ENCODE measurements around the gene SLFN11. TPM values are rescaled to one million over a fixed set of nuclear protein-coding genes. Genes with fewer than 3 reads are reported as not detected.
"Not testable (repeated sequence)": the region's sequence is repeated elsewhere in the genome, so short reads cannot be mapped to it uniquely, and the experiment has no call there.

The SLFN11 gene
- polyA plus RNA-seq, 1 donor = 9.1 TPM

DNA sequence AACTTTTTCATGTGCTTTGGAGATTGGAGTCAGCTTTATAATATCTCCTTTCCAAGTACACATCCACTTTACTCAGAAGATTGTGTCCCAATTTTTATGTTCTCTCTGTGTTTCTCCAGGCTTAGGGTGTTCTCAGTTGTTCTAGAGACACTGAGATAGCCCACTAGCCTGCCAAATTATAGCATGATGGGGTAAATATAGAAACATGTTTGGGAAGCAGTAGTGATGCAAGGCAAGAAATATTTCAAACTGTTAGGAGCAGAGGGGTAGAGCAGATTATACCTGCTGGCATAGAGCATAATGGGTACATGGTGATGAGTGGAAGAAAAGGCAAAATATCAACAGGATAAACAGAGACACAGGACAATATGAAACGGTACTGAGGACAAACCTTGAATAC is 12.4 kb downstream of the SLFN11 start:
- no peak for DNase-seq (ENCODE audit: low read depth)

DNA sequence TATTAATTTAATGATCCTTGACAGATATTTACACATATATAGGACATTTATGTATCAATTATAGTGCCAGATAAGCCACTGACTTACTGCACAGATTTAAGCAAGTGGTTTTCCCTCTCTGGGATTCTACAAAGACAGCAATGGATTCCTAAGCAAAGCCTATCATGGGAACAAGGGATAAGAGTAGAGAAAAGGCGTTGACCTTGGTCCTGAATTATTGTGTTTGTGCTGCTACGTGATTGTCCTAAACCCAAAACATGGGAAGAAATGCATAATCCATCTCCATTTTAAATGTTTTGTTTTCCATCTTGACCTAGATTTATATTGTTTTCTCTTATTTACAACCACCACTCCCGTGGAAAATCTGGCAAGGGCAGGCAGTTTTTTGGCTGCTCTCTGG is 14.0 kb downstream of the SLFN11 start:
- no peak for DNase-seq (ENCODE audit: low read depth)

DNA sequence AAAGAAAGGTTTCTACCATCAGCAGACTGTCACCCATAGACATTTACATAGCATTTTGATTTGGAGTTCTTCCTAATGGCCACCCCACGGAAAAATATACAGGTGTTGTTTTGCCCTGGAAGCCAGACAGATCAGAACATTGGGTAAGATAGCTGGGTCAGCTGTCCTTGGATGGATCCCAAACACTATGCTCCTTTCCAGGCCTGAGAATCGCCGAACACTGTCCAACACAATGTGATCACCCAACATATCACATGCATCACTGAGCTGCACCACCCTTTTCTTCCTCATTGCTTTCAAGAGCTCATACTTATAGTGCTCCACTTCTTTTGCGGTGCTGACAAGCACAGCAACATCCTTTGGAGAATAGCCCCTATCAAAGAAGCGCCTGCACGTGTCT is 21.1 kb downstream of the SLFN11 start:
- DNase-seq (ENCODE audit: low read depth) = no peak

DNA sequence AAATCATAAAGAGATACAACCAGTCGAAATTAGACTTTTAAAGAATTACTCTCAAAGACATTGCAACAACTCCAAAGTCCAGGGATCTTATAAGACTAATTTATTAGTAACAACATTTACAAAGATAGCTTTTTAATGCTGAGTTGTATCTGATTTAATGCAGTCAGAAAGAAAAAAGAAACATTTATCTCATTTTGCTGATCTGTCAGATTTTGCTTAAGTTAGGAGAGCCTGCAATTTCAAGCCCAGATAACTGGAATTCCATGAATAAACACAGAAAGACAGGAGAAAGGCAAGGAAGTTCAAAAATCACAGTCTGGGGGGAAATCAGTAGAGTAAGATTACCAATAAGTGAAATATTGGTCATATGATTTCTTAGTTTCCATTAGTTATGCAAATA is 22.9 kb downstream of the SLFN11 start:
- no peak for DNase-seq (ENCODE audit: low read depth)

DNA sequence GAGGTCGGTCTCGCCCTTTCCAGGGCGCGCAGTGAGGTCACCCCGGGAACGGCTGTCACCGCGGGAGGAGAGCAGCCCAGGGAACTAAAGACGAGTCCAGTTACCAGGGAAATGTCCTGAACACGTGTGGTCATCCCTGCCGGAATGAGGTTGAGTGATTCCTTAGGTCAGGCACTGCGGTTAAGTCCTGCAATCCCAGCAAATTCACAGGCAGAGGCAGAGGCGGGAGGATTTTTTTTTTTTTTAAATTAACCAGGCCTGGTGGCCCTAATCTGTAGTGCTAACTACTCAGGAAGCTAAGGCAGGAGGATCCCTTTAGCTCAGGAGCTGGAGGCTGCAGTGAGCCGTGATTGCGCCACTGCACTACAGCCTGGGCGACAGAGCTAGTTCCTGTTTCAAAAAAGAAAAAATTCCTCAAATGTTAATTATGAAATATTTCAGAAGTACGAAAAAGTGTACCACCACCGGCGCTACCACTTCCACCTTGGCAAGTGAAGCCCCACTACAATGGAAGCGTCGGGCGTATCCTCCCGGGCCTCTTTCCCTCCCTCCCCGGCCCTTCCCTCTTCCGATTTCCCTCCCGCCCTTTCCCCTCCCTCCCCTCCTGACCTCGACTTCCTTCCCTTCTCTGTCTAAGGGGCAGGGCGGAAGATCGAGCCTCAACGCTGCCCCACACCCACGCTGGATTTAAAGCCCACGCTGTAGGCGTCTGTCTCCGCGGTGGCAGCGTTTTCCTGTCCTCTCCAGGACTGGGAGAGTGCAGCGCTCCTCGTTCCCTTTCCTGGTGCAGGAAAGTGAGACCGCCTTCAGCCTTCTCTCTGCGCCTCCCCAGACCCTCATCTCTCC is 27.3 kb downstream of the SLFN11 start:
- no peak for DNase-seq (ENCODE audit: low read depth)

DNA sequence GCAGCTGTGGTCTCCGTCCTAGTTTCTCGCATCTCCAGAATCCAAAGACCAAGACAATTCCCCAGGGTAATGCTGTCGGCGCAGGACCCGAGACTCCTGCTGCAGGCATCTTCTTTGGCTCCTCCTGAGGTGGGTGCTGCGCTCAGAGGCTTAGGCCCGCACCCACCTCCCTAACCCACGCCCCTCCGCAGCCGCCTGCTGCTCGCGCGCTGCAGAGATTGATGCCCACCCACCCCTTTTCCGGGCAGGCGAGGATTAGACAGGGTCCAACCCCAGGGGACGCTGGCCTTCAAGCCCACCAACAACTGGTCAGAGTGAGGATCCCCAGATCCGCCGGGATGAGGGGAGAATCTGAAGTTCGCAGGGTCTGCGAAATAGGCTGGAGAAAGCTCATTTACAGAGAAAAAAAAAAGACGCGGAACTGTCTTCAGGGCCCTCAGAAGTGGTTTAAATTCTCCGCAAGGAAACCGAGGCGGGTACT is 27.9 kb downstream of the SLFN11 start:
- no peak for DNase-seq (ENCODE audit: low read depth)

DNA sequence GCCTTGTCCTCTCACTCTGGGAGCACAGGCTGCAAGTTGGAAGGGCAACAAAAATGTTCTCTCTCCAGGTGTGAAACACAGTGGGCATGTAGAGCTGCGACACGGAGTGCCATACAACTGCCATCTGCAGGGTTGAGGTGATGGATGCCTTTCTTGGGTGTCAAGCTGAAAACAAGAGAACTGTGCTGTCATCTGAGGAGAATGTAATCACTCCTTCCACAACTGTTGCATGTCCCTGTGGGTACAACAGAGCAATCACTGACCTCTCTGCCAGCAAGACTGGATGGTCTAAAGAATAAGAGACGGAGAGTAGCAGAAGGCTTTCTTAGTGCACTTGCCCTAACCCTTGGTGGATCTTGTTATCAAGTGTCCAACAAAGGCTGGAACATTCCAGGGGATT is 29.2 kb downstream of the SLFN11 start:
- no peak for DNase-seq (ENCODE audit: low read depth)

DNA sequence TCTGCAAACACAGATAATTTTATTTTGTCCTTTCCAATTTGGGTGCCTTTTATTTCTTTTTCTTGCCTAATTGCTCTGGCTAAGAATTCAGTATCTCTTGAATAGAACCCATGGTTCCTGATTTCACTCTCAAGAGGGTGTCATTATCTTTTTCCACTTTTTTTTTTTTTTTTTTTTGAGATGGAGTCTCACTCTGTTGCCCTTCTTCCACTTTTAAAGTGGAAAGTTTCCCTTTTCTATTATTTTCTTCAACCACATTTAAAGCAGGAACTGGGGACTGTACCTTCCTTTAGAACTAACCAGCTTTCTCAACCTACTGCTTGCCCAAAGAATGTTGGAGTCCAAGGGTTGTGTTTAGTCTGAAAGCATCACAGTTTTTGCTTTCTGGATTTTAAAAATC is 31.1 kb downstream of the SLFN11 start:
- DNase-seq (ENCODE audit: low read depth) = no peak

DNA sequence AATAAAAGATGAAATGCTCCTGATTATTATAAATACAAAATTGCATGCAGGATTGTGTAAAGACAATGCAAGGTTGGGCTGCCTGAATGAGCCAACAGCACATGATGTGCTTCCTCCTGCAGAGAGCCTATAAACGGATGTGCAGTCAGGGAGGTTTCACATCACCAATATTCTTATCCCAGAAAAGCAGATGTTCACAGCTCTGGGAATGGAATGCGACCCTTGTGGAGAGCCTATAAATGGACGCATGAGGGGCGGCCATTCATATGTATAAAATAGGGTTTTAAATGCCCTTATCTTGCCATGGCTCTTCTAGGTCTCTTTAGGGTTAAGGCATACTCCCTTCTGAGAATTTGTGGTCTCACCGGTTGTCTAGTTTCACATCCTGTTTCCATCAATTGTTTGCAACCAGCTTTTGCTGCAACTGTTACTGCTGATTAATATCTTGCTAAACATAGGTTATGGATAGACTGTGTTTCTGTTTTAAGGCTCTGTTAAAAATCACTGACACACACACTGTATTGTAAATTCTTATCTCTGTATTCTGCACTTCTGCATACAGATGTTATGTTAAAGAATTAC is 31.9 kb downstream of the SLFN11 start:
- DNase-seq (ENCODE audit: low read depth) = no peak

DNA sequence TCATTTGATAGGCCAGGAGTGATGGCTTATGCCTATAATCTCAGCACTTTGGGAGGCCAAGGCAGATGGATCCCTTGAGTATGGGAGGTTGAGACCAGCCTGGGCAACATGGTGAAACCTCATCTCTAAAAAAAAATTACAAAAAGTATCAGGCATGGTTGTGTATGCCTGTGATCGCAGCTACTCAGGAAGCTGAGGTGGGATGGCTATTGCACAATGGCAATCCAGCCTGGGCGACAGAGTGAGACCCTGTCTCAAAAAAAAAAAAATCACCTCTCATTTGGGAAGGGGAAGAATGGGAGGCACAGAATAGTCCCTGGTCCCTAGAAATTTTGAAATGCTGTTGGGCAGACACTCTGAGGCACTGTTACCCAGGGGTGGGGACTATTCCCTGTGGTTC is 35.2 kb downstream of the SLFN11 start:
- no peak for DNase-seq (ENCODE audit: low read depth)

DNA sequence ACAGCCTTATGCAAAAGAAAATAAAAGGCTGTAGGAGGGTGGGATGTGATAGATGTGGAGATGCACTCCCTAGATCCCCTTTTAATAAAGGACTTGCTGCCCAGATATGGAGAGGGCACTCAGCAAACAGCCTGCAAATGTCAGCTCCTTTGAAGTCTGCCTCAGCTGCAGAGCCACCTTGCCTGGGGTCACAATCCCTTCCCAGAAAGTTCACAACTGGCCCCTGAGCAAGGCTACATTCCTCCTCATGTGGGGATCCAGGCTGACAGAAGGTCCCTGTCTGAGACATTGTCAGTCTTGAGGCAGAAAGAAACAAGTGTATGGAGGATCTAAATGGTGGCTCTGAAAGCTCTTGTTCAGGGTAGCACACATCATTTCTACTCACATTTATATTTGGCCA is 36.1 kb downstream of the SLFN11 start:
- no peak for DNase-seq (ENCODE audit: low read depth)

DNA sequence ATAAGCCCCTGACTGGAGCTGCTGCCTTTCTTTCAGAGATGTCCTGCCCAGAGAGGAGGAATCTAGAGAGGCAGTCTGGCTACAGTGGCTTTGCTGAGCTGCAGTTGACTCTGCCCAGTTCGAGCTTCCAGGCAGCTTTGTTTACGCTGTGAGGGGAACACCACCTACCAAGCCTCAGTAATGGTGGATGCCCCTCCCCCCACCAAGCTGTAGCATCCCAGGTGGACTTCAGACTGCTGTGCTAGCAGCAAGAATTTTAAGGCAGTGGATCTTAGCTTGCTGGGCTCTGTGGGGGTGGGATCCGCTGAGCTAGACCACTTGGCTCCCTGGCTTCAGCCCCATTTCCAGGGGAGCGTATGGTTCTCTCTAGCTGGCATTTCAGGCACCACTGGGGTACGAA is 39.8 kb downstream of the SLFN11 start:
- DNase-seq (ENCODE audit: low read depth) = not testable (repeated sequence)

DNA sequence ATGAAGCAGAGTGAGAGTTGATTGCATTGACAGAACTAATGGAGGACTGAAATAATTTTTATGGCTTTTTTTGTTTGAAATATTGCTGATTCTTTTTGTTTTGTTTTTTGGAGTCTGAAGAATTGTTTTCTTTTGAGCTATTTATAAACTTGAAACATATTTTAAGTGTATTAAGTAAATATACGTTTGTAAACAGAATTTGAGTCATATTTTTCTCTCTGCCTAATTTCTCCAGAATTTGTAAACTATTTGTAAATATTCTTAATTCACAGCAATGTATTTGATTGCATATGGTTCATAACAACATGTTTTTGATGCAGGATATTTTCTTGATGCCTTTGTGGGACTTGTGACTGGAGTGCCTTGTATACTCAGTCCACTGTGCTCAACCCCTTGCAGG is 50.7 kb downstream of the SLFN11 start:
- no peak for DNase-seq (ENCODE audit: low read depth)

DNA sequence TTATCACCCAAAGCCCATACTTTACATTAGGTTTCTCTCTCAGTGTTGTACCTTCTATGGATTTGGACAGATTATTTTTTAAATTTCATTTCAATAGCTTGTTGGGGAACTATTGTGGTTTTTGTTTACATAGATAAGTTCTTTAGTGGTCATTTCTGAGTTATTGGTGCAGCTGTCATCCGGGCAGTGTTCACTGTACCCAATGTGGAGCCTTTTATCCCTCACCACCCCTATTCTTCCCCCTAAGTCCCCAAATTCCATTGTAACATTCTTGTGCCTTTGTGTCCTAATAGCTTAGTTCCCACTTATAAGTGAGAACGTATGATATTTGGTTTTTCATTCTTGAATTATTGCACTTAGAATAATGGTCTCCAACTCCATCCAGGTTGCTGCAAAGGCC is 57.5 kb downstream of the SLFN11 start:
- no peak for DNase-seq (ENCODE audit: low read depth)

DNA sequence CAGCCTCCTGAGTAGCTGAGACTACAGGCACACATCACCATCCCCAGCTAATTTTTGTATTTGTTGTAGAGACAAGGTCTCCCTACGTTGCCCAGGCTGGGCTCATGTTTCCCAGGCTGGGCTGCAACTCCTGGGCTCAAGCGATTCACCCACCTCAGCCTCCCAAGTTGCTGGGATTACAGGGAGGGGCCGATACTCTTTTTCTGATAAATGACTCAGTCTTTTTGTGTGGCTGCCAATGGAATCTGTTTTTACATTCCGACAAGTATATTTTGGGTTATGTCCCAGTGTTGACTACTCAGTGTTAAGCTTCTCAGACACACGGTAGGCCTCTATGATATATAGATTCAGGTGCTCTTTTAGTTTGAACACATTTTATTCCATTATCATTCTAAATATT is 58.1 kb downstream of the SLFN11 start:
- DNase-seq (ENCODE audit: low read depth) = no peak

DNA sequence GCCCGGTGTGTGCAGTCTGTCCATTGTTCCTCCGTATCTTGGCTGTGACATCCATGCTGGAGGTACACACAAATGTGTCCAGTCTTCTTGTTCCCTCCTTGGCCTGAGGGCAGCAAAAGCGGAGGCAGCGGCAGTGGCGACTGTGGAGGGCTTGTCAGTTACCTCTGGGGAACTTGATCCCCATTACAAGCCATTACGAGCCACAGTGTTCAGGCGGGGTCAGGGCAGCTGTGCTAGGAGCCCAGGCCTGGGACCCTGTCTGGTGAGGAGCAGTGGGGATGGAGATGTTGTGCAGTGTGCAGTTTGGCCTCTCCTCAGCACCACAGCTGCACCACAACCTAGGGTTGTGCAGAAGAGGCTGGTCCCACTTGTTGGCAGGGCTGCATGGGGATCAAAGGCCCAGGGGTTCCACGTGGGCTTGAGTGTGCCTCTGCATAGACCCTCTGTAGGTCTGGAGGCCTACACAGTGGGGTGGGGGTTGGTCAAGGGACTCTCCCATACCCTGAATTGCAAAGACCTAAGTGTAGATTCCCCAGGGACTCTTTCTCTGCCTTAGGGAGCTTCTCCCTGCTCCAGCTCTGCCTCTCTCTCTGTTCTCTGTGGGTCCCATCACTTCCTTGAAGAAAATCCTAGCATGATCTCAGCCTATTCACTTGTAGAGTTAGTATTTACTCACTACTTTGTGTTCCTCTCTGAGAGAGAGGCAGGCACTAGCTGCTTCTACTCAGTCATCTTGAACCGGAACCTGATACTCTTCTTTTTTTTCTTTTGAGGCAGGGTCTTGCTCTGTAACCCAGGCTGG is 58.8 kb downstream of the SLFN11 start:
- DNase-seq (ENCODE audit: low read depth) = no peak

DNA sequence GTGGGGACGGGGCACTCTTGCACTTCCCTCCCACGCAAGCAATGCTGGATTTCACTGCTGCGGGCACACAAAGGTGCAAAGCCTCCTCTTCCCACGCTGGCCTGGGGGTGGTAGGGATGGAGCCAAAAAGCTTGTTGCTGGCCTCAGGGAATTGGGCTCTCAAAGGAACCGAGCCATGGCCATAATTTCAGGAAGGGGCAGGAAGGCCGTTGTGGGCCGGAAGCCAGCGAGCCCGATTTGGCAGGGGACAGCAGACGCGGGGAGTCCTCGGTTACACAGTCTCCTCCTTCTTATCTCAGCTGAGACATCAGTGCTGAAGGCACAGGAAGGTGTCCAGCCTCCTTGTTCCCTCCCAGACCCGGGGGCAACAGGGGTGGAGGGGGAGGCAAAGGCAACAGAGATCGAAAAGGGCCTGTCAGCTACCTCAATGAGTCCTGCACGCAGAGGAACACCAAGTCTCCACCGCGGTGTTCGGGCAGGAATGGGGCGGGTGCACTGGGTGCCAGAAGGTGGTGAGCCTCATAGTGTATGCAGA is 59.5 kb downstream of the SLFN11 start:
- DNase-seq (ENCODE audit: low read depth) = no peak

DNA sequence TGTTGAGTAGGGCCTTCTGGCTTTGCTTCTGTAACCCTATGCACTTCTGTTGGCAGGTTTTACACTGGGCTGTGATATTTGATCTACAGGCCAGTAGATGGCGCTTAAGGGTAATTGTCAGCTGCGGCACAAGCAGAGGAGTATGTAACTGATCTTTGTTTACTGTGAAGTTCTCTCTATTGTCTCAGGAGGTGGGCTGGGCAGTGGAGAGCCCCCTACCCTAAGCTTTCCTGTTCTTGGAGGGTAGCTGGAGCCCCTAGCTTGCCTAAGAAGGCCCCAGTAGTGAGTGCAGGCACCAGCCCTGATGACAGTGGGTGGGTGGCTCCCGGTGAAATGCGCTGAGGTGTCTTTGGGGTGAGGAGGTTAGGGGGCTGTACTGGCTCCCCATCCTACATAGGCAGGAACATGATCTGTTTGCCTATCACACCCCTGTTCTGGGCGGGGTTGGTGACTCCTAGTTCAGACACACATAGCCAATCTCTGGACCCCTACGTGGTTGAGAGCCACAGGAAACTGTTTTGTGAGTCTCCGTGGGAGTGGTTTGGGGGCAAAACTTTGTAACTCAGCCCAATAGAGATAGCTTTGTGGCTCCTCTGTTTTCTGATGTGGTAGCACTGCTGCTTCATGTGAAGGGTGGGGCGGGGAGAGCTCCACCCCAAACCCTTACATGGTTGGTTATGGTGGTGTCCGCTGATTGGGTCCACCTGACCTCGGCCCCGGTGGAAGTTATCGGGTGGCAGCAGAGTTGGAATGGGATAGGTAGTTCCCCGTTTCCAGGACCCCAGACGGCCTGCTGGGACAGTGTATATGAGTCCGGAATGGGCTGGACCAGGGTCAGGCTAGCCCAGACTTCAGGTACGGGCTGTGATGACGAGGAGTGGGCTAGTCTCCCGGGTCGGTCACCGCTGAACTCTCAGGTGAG is 60.4 kb downstream of the SLFN11 start:
- peak; percentile 52 for DNase-seq (ENCODE audit: low read depth)

DNA sequence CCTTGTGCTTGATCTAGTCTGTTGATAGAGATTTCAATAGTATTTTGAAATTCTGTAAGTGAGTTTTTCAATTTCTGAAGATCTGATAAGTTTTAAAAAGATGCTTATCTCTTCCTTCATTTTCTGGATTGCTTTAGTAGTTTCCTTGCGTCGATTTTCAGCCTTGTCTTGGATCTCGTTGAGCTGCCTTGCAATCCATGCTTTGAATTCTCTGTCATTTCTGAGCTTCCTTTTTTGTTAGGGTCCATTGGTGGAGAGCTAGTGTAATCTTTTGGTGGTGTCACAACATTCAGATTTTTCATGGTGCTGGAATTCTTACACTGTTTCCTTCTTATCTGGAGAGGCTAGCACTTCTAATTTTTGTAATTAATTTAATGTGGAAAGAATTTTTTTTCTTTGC is 61.1 kb downstream of the SLFN11 start:
- no peak for DNase-seq (ENCODE audit: low read depth)

DNA sequence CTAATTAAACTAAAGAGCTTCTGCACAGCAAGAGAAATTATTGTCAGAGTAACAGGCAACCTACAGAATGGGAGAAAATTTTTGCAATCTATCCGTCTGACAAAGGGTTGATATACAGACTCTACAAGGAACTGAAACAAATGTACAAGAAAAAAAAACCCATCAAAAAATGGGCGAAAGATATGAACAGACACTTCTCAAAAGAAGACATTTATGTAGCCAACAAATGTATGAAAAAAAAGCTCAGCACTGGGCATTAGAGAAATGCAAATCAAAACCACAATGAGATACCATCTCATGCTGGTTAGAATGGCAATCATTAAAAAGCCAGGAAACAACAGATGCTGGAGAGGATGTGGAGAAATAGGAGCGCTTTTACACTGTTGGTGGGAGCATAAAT is 64.1 kb downstream of the SLFN11 start:
- not testable (repeated sequence) for DNase-seq (ENCODE audit: low read depth)
